Liver (tissue), 9 donors: ENCODE data around the gene SCAI. TPM values are rescaled to one million over a fixed set of nuclear protein-coding genes. Genes with fewer than 3 reads are reported as not detected.

Experiments used
- DNase-seq: peaks from one replicate; pipeline ENCODE4 v3.0.0-alpha.2; 2017; ENCODE audit warnings: low spot score
- H3K27ac ChIP-seq, 2 donors: one replicate each; pipeline ENCODE4 v1.7.0; 2013; ENCODE audit warnings: inconsistent platforms in 2 of 2, low read length in 2 of 2, control low read depth in 1 of 2, low read depth in 1 of 2, mild to moderate bottlenecking in 1 of 2
- H3K27me3 ChIP-seq, 4 donors: one replicate each; pipeline versions ENCODE4 v1.6.1 to v1.7.0; 2013; ENCODE audit warnings: low read length in 3 of 4, inconsistent platforms in 1 of 4, mild to moderate bottlenecking in 1 of 4, moderate library complexity in 1 of 4; ENCODE audit not compliant: control insufficient read depth in 4 of 4, insufficient read depth in 4 of 4
- H3K36me3 ChIP-seq, 4 donors: one replicate each; pipeline versions ENCODE4 v1.6.1 to v1.7.0; 2013; ENCODE audit warnings: low read length in 3 of 4, mild to moderate bottlenecking in 3 of 4, low read depth in 1 of 4, moderate library complexity in 1 of 4; ENCODE audit not compliant: control insufficient read depth in 4 of 4, insufficient read depth in 3 of 4
- H3K4me1 ChIP-seq, 4 donors: one replicate each; pipeline versions ENCODE4 v1.6.1 to v1.7.0; 2013; ENCODE audit warnings: low read length in 3 of 4, mild to moderate bottlenecking in 3 of 4, moderate library complexity in 1 of 4; ENCODE audit not compliant: control insufficient read depth in 4 of 4, insufficient read depth in 4 of 4
- H3K4me3 ChIP-seq, 3 donors: one replicate each; pipeline versions ENCODE4 v1.6.1 to v1.7.0; 2013; ENCODE audit warnings: low read length in 3 of 3, control low read depth in 1 of 3, low read depth in 1 of 3, mild to moderate bottlenecking in 1 of 3
- H3K9ac ChIP-seq, 2 donors: one replicate each; pipeline ENCODE4 v1.7.0; 2013; ENCODE audit warnings: low read length in 2 of 2, mild to moderate bottlenecking in 2 of 2, moderate library complexity in 2 of 2, control low read depth in 1 of 2, low read depth in 1 of 2
- H3K9me3 ChIP-seq, 4 donors: one replicate each; pipeline versions ENCODE4 v1.6.1 to v1.7.0; 2013; ENCODE audit warnings: low read length in 3 of 4; ENCODE audit not compliant: control insufficient read depth in 4 of 4
- EGR1 ChIP-seq, 2 donors: IDR thresholded peaks; 2 replicates each; pipeline ENCODE4 v1.6.1; 2016 to 2018; ENCODE audit warnings: antibody characterized with exemption in 2 of 2, low read depth in 2 of 2
- FOXA1 ChIP-seq: IDR thresholded peaks from 2 replicates; pipeline ENCODE4 v1.6.1; 2016; ENCODE audit warnings: antibody characterized with exemption
- FOXA2 ChIP-seq: IDR thresholded peaks from 2 replicates; pipeline ENCODE4 v1.6.1; 2016; ENCODE audit warnings: antibody characterized with exemption
- GABPA ChIP-seq, 2 donors: IDR thresholded peaks in 1 of 2; conservative IDR thresholded peaks in 1 of 2; 2 replicates each; pipeline ENCODE4 v1.6.1; 2016; ENCODE audit warnings: antibody characterized with exemption in 2 of 2, mild to moderate bottlenecking in 1 of 2, moderate library complexity in 1 of 2
- HNF4A ChIP-seq, 2 donors: conservative IDR thresholded peaks; 2 replicates each; pipeline ENCODE4 v1.6.1; 2016; ENCODE audit warnings: antibody characterized with exemption in 2 of 2, mild to moderate bottlenecking in 2 of 2
- HNF4G ChIP-seq: IDR thresholded peaks from 2 replicates; pipeline ENCODE4 v1.6.1; 2016; ENCODE audit warnings: antibody characterized with exemption
- JUND ChIP-seq, 2 donors: IDR thresholded peaks; 2 replicates each; pipeline ENCODE4 v1.6.1; 2016; ENCODE audit warnings: antibody characterized with exemption in 2 of 2
- NR2F2 ChIP-seq: IDR thresholded peaks from 2 replicates; pipeline ENCODE4 v1.6.1; 2016; ENCODE audit warnings: antibody characterized with exemption
- RAD21 ChIP-seq, 2 donors: IDR thresholded peaks; 2 replicates each; pipeline ENCODE4 v1.6.1; 2016; ENCODE audit warnings: antibody characterized with exemption in 2 of 2, mild to moderate bottlenecking in 2 of 2
- RXRA ChIP-seq, 2 donors: IDR thresholded peaks; 2 replicates each; pipeline ENCODE4 v1.6.1; 2017 to 2018; ENCODE audit warnings: antibody characterized with exemption in 2 of 2, mild to moderate bottlenecking in 1 of 2
- SP1 ChIP-seq: IDR thresholded peaks from 2 replicates; pipeline ENCODE4 v1.6.1; 2018; ENCODE audit warnings: antibody characterized with exemption, mild to moderate bottlenecking
- TAF1 ChIP-seq: conservative IDR thresholded peaks from 2 replicates; pipeline ENCODE4 v1.6.1; 2016; ENCODE audit warnings: antibody characterized with exemption, mild to moderate bottlenecking
- YY1 ChIP-seq: IDR thresholded peaks from 2 replicates; pipeline ENCODE4 v1.6.1; 2016; ENCODE audit warnings: antibody characterized with exemption, mild to moderate bottlenecking
- WGBS: extraction: QIAGEN DNeasy Blood & Tissue Kit; methylation state at CpG from one replicate; pipeline ENCODE4 v1.1.7; 2013; 5-methylcytosine and 5-hydroxymethylcytosine counted together
- polyA plus RNA-seq, 2 donors: library from polyadenylated mRNA; stranded (reverse) in 1 of 2; unstranded in 1 of 2; fragments of 200-250 nt in 1 of 2; fragments of >200 nt in 1 of 2; fragmentation: Nextera tagmentation in 1 of 2; extraction: Ambion mirVana in 1 of 2; gene quantifications; one replicate each; pipeline versions ENCODE4 v1.2.1 to v1.2.3, GENCODE V29; 2013 to 2015
- total RNA-seq, 2 donors: library from RNA; depleted of rRNA; stranded (reverse); fragments of >200 nt; gene quantifications; one replicate each; pipeline ENCODE4 v1.2.3, GENCODE V29; 2014
- TF ChIP-seq, protein P1 (sequence below): IDR thresholded peaks from 2 replicates; pipeline ENCODE4 v1.6.1; 2016; ENCODE audit warnings: antibody characterized with exemption
- TF ChIP-seq, protein P2 (sequence below): IDR thresholded peaks from 2 replicates; pipeline ENCODE4 v1.6.1; 2016; ENCODE audit warnings: antibody characterized with exemption
- TF ChIP-seq, protein P3 (sequence below): fragments of 150-350 bp; IDR thresholded peaks from 2 replicates; pipeline ENCODE4 v1.5.1; 2017; ENCODE audit warnings: improper control_type of control experiment, low read depth, low read length; ENCODE audit not compliant: missing input control
- TF ChIP-seq, protein P4 (sequence below): IDR thresholded peaks from 2 replicates; pipeline ENCODE4 v1.6.1; 2016; ENCODE audit warnings: antibody characterized with exemption, mild to moderate bottlenecking
- TF ChIP-seq, protein P5 (sequence below): IDR thresholded peaks from 2 replicates; pipeline ENCODE4 v1.6.1; 2016; ENCODE audit warnings: antibody characterized with exemption
- donor health status: healthy.
- donor health status: healthy.
- donor health status: healthy.
- donor health status: healthy.
- donor health status: healthy.

Gene SCAI
- total and polyA plus RNA-seq, 4 donors: 0.24 to 5.3 (median 1.6) TPM

DNA sequence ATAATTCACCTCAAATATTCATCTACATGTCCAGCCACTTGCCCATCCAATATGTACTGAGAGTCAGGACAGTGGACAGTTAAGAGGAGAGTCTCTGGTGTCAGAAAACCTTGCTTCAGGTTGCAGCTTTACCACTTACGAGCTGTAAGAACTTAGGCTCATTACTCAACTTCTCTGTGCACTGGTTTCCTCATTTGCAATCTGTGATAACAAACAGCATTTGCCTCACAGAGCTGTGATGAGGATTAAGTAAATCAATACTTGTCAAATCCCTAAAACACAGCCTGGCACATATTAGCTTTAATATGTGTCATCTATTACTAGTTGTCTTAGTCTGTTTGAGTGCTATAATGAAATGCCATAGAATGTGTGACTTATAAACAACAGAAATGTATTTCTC lies 211.0 kb downstream of the SCAI start:
- peaks cover 9 to 63% (median 46%) of the 10 kb centered on the region in 4 donors for H3K36me3 ChIP-seq
- H3K4me3 ChIP-seq: no peak overlapping the region
- H3K9ac ChIP-seq: no peak overlapping the region
- DNase-seq: no peak
- no peaks in the 10 kb centered on the region for H3K27me3 ChIP-seq
- no peaks in the 10 kb centered on the region for H3K4me1 ChIP-seq
- no peak overlapping the region for H3K27ac ChIP-seq
- TF ChIP-seq HNF4G: no peak
- TF ChIP-seq FOXA2: no peak
- no peak for TF ChIP-seq RAD21 (IDR thresholded peaks at IDR 0.05)
- no peak for TF ChIP-seq JUND (IDR thresholded peaks at IDR 0.05)
- no peak for TF ChIP-seq FOXA1
- TF ChIP-seq, protein P1, sequence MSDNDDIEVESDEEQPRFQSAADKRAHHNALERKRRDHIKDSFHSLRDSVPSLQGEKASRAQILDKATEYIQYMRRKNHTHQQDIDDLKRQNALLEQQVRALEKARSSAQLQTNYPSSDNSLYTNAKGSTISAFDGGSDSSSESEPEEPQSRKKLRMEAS: no peak
- TF ChIP-seq NR2F2: no peak
- TF ChIP-seq EGR1 (IDR thresholded peaks at IDR 0.05; ENCODE audit: low read depth in 2 of 2): no peak
- no peak for TF ChIP-seq HNF4A (conservative IDR thresholded peaks at IDR 0.05)
- TF ChIP-seq YY1: no peak
- TF ChIP-seq, protein P2, sequence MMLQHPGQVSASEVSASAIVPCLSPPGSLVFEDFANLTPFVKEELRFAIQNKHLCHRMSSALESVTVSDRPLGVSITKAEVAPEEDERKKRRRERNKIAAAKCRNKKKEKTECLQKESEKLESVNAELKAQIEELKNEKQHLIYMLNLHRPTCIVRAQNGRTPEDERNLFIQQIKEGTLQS: no peak
- 79% methylated on average over 1 of the region's 1 CpG for WGBS
- H3K9me3 ChIP-seq: no peaks in the 10 kb centered on the region

DNA sequence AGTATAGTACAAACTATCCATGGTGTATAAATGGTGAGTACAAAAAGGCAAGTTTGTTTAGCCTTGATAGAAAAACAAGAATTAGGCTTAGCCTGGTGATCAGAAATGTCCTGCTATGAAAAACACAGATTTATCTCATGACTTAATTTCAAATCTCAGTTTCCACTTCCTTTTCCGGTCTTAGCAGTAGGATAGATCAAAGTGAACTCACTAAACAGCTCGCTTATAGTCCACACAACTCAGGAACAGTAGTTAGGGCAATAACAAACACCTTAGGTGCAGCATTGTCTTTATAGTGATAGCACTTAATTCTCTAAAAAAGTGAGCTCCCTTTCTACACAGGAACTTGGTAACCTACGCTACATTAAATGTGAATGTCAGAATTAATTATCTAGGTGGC lies 213.9 kb downstream of the SCAI start:
- H3K9ac ChIP-seq: no peak overlapping the region
- H3K9me3 ChIP-seq: no peaks in the 10 kb centered on the region
- no peaks in the 10 kb centered on the region for H3K27me3 ChIP-seq
- peaks cover 7 to 66% (median 43%) of the 10 kb centered on the region in 4 donors for H3K36me3 ChIP-seq
- H3K27ac ChIP-seq: no peak overlapping the region
- peaks cover 0 to 2% (median 0%) of the 10 kb centered on the region in 4 donors for H3K4me1 ChIP-seq
- H3K4me3 ChIP-seq: no peak overlapping the region
- DNase-seq: no peak
- TF ChIP-seq TAF1 (no peak), HNF4G (no peak), NR2F2 (no peak), YY1 (no peak), FOXA1 (no peak), FOXA2 (no peak), GABPA (IDR thresholded peaks at IDR 0.05 in 1 of 2, conservative IDR thresholded peaks at IDR 0.05 in 1 of 2) (no peak), HNF4A (conservative IDR thresholded peaks at IDR 0.05) (no peak), RAD21 (IDR thresholded peaks at IDR 0.05) (no peak), RXRA (IDR thresholded peaks at IDR 0.05) (no peak), JUND (IDR thresholded peaks at IDR 0.05) (no peak), SP1 (no peak), EGR1 (IDR thresholded peaks at IDR 0.05; ENCODE audit: low read depth in 2 of 2) (no peak)
- TF ChIP-seq, protein P3, sequence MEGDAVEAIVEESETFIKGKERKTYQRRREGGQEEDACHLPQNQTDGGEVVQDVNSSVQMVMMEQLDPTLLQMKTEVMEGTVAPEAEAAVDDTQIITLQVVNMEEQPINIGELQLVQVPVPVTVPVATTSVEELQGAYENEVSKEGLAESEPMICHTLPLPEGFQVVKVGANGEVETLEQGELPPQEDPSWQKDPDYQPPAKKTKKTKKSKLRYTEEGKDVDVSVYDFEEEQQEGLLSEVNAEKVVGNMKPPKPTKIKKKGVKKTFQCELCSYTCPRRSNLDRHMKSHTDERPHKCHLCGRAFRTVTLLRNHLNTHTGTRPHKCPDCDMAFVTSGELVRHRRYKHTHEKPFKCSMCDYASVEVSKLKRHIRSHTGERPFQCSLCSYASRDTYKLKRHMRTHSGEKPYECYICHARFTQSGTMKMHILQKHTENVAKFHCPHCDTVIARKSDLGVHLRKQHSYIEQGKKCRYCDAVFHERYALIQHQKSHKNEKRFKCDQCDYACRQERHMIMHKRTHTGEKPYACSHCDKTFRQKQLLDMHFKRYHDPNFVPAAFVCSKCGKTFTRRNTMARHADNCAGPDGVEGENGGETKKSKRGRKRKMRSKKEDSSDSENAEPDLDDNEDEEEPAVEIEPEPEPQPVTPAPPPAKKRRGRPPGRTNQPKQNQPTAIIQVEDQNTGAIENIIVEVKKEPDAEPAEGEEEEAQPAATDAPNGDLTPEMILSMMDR: no peak
- TF ChIP-seq, protein P4, sequence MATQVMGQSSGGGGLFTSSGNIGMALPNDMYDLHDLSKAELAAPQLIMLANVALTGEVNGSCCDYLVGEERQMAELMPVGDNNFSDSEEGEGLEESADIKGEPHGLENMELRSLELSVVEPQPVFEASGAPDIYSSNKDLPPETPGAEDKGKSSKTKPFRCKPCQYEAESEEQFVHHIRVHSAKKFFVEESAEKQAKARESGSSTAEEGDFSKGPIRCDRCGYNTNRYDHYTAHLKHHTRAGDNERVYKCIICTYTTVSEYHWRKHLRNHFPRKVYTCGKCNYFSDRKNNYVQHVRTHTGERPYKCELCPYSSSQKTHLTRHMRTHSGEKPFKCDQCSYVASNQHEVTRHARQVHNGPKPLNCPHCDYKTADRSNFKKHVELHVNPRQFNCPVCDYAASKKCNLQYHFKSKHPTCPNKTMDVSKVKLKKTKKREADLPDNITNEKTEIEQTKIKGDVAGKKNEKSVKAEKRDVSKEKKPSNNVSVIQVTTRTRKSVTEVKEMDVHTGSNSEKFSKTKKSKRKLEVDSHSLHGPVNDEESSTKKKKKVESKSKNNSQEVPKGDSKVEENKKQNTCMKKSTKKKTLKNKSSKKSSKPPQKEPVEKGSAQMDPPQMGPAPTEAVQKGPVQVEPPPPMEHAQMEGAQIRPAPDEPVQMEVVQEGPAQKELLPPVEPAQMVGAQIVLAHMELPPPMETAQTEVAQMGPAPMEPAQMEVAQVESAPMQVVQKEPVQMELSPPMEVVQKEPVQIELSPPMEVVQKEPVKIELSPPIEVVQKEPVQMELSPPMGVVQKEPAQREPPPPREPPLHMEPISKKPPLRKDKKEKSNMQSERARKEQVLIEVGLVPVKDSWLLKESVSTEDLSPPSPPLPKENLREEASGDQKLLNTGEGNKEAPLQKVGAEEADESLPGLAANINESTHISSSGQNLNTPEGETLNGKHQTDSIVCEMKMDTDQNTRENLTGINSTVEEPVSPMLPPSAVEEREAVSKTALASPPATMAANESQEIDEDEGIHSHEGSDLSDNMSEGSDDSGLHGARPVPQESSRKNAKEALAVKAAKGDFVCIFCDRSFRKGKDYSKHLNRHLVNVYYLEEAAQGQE: no peak
- TF ChIP-seq, protein P1: no peak
- TF ChIP-seq, protein P2: no peak
- TF ChIP-seq, protein P5, sequence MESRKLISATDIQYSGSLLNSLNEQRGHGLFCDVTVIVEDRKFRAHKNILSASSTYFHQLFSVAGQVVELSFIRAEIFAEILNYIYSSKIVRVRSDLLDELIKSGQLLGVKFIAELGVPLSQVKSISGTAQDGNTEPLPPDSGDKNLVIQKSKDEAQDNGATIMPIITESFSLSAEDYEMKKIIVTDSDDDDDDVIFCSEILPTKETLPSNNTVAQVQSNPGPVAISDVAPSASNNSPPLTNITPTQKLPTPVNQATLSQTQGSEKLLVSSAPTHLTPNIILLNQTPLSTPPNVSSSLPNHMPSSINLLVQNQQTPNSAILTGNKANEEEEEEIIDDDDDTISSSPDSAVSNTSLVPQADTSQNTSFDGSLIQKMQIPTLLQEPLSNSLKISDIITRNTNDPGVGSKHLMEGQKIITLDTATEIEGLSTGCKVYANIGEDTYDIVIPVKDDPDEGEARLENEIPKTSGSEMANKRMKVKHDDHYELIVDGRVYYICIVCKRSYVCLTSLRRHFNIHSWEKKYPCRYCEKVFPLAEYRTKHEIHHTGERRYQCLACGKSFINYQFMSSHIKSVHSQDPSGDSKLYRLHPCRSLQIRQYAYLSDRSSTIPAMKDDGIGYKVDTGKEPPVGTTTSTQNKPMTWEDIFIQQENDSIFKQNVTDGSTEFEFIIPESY: no peak
- 93% methylated on average over 3 of the region's 3 CpGs for WGBS
